ENCODE results near the gene HIVEP2. TPM values are rescaled to one million over a fixed set of nuclear protein-coding genes. Genes with fewer than 3 reads are reported as not detected.

HIVEP2 gene
- total RNA-seq, 1 experiment from 2014 or later = 4.2 TPM

- no peak overlapping the region for H4K5ac ChIP-seq (ENCODE audit: insufficient read length, low read depth, low read length)
- no peak overlapping the region for H3K27ac ChIP-seq (ENCODE audit: insufficient read length, low read depth, low read length)
- H3K56ac ChIP-seq (ENCODE audit: insufficient read length, low read depth, low read length) = no peak overlapping the region
- H3K79me1 ChIP-seq (ENCODE audit: insufficient read depth, low read depth, low read length, poor library complexity, severe bottlenecking) = no peaks in the 10 kb centered on the region
- H3K79me2 ChIP-seq (ENCODE audit: insufficient read depth, low read length) = no peaks in the 10 kb centered on the region
- H2AK5ac ChIP-seq (ENCODE audit: insufficient read length, low read length) = no peak overlapping the region
- no peak overlapping the region for H3K4me3 Mint-ChIP-seq
- H2AFZ ChIP-seq (ENCODE audit: low read length) = no peak overlapping the region
- no peak for DNase-seq
- H2BK12ac ChIP-seq (ENCODE audit: insufficient read length, low read depth, low read length) = no peak overlapping the region
- no peak overlapping the region for H2BK20ac ChIP-seq (ENCODE audit: low read depth, low read length, poor library complexity, severe bottlenecking)
- TF ChIP-seq, protein P1, sequence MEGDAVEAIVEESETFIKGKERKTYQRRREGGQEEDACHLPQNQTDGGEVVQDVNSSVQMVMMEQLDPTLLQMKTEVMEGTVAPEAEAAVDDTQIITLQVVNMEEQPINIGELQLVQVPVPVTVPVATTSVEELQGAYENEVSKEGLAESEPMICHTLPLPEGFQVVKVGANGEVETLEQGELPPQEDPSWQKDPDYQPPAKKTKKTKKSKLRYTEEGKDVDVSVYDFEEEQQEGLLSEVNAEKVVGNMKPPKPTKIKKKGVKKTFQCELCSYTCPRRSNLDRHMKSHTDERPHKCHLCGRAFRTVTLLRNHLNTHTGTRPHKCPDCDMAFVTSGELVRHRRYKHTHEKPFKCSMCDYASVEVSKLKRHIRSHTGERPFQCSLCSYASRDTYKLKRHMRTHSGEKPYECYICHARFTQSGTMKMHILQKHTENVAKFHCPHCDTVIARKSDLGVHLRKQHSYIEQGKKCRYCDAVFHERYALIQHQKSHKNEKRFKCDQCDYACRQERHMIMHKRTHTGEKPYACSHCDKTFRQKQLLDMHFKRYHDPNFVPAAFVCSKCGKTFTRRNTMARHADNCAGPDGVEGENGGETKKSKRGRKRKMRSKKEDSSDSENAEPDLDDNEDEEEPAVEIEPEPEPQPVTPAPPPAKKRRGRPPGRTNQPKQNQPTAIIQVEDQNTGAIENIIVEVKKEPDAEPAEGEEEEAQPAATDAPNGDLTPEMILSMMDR (conservative IDR thresholded peaks at IDR 0.05) = no peak
- no peak overlapping the region for H3K9ac ChIP-seq (ENCODE audit: extremely low read depth, insufficient read length, low read length)
- H3K18ac ChIP-seq (ENCODE audit: insufficient read length, low read depth, low read length) = no peak overlapping the region
- no peaks in the 10 kb centered on the region for H3K27me3 Mint-ChIP-seq (ENCODE audit: low read depth)
- H4K8ac ChIP-seq (replicated peaks; ENCODE audit: insufficient read length, low read depth, low read length) = no peak overlapping the region
- H3K4me1 ChIP-seq (ENCODE audit: insufficient read depth, low read length) = no peaks in the 10 kb centered on the region
- no peak overlapping the region for H2BK5ac ChIP-seq (ENCODE audit: insufficient read length, low read length)
- H3K4me1 Mint-ChIP-seq = no peaks in the 10 kb centered on the region; a peak in 1 of 4 replicates
- H3K4me2 ChIP-seq (ENCODE audit: insufficient read depth, insufficient read length, low read length) = no peak overlapping the region
- no peaks in the 10 kb centered on the region for H4K20me1 ChIP-seq (ENCODE audit: control insufficient read depth, insufficient read depth, insufficient read length)
- H3K27me3 ChIP-seq (ENCODE audit: insufficient read depth, low read length) = no peaks in the 10 kb centered on the region
- no peak overlapping the region for H4K91ac ChIP-seq (ENCODE audit: insufficient read length, low read depth, low read length)
- no peaks in the 10 kb centered on the region for H3K9me3 Mint-ChIP-seq
- no peak overlapping the region for H2BK15ac ChIP-seq (ENCODE audit: low read depth, low read length)
- no CpG with 5 or more reads among the region's 2 CpGs for WGBS (ENCODE audit: extremely low coverage, insufficient read length, low lambda C conversion rate)
- no peak overlapping the region for H3K14ac ChIP-seq (ENCODE audit: insufficient read depth, low read length)
- no peaks in the 10 kb centered on the region for H3K36me3 Mint-ChIP-seq (ENCODE audit: insufficient read depth in 1 of 3, low read depth in 3 of 3)
- no peak overlapping the region for H2BK120ac ChIP-seq (ENCODE audit: low read depth, low read length, poor library complexity, severe bottlenecking)
- no peak overlapping the region for H3T11ph ChIP-seq (ENCODE audit: low read length)
- H3K4ac ChIP-seq (ENCODE audit: low read depth, low read length) = no peak overlapping the region
- no peaks in the 10 kb centered on the region for H3K23me2 ChIP-seq (ENCODE audit: insufficient read length, low read depth, low read length, poor library complexity, severe bottlenecking)
- H3K9me3 ChIP-seq (ENCODE audit: control insufficient read depth, low read depth, low read length) = no peaks in the 10 kb centered on the region
- no peak overlapping the region for H3K27ac Mint-ChIP-seq
- H3K23ac ChIP-seq (ENCODE audit: insufficient read length, low read depth, low read length) = no peak overlapping the region
These were observed 157.6 kb downstream of the HIVEP2 start for GRCh38 chr6:142787422-142787821.
